ENCODE results near the gene PLA2R1.
"Not testable (repeated sequence)": the region's sequence is repeated elsewhere in the genome, so short reads cannot be mapped to it uniquely, and the experiment has no call there.

The PLA2R1 gene

DNA sequence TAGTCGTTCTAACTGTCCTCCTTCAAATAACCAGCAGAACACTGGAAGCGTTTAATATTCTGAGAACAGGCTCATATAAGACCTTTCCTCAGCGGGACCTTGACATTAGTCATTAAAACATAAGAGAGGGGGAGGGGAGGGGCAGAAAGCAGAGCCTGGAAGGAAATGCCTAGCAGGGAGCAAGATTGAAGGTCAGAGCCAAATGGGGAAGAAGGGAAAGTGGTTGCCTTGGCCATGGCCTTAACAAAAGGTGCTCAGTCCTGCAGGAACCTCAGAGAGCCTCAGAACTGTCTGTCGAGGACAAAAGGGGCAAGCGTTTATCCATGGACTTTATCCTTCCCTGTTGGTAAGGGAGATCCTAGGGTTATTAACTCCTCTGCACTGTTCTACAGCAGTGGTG, 856 bp upstream of the PLA2R1 start:
- DNase-seq = no peak

- no peak for DNase-seq
These were observed 497 bp downstream of the PLA2R1 start for GRCh38 chr2:160061944-160062291.

DNA sequence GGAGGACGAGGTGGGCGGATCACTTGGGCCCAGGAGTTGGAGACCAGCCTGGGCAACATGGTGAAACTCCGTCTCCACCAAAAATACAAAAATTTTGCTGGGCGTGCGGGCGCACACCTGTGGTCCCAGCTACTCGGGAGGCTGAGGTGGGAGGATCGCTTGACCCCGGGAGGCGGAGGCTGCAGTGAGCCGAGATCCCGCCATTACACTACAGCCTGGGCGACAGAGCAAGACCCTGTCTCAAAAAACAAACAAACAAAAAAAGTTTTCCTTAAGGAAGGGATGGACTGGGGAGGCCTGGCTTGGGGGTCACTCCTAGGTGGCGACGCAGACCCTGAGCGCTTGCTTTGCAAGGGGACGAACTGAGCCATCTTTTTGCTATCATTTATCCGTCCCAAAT, 882 bp downstream of the PLA2R1 start:
- no peak for DNase-seq

GRCh38 chr2:160060297-160060696, 2.1 kb downstream of the PLA2R1 start:
- no peak for DNase-seq

GRCh38 chr2:160057356-160057755, 5.1 kb downstream of the PLA2R1 start:
- no peak for DNase-seq

DNA sequence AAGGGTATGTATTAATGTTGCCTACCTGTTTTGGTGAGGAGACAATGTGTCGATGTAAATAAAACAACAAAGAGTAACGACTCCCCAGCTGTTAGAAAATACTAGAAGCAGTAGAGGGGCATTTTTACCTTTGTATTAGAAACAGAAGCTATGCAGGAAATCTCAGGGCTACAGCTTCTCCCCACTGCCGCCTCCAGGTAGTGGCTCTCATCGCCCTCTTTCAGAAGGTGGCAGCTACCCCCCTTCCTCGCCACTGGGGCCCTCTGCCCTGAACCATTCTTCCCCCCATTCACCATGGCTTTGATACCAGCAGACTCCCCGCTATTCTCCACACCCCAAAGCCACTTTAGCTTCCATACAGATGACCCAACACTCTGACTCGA, 6.7 kb downstream of the PLA2R1 start:
- no peak for DNase-seq

GRCh38 chr2:160054984-160055725, 7.3 kb downstream of the PLA2R1 start:
- no peak for DNase-seq

DNA sequence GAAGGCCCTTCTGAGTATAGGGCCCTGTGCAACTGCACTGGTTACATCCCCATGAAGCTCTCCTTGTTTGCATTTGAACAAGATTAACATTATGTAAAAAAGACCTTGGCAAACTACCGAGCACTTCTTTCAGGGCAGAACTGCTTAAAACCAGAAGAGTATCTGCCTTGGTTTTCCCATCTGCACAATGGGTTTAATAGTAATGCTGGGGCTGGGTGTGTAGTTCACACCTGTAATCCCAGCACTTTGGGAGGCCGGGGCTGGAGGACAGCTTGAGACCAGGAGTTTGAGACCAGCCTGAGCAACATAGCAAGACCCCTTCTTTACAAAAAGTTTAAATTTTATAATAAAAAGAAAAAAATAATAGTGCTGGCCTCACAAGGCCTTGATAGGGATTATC, 8.5 kb downstream of the PLA2R1 start:
- no peak for DNase-seq

DNA sequence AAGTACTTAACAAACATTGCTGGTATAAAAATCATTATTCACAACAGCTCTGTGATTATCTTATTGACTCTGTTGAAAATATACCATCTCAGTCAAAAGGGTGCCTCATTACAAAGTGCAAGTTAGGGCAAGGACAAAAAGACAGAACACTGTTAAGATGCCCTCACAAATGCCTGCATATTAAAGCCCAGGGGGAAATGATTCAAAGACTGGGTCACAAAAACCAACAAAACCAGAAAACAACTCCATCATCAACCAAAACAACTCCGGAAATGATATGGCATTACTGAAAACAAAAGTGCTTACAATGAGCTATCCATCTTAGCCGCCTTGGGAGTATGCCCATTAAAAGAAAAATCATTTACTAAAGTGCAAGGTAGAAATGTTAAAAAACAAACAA, 9.9 kb downstream of the PLA2R1 start:
- no peak for DNase-seq

DNA sequence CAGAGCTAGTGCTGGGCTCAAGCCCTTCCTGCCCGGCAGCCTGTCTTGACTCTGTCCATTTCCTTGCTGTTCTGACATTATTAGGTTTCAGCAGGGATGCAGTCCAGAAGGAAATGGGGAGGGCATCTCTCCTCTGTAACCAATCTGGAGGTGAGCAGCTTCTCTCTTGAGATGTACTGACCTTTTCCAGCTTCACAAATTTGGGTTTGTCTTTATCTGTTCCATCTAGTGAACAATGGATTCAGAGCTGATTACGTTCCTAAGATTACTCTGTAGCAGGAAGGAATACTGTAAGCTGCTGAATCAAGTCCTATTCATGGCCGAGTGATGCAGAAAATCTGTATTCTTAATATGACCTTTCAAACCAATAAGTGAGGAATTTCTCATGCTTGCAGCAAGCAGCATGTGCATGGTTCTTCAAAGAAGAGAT, 11.0 kb downstream of the PLA2R1 start:
- DNase-seq = no peak

DNA sequence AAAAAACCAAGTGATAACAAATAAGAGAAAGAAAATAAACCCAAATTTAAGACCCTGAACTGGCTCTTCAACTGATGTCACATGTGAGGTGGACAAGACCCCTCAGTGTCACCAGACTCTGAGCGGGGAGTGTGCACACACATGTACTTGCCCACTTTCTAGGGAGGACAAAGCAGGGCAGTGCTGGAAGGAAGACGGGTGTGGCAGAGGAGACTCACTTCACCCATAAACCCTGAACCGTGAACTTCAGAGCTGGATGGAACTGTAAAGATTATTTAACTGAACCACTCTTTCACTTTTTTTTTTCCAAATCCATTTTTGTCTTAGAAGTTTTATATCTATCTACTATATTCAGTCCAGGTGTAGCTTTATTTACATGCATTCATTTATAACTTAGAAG, 12.3 kb downstream of the PLA2R1 start:
- DNase-seq = no peak

DNA sequence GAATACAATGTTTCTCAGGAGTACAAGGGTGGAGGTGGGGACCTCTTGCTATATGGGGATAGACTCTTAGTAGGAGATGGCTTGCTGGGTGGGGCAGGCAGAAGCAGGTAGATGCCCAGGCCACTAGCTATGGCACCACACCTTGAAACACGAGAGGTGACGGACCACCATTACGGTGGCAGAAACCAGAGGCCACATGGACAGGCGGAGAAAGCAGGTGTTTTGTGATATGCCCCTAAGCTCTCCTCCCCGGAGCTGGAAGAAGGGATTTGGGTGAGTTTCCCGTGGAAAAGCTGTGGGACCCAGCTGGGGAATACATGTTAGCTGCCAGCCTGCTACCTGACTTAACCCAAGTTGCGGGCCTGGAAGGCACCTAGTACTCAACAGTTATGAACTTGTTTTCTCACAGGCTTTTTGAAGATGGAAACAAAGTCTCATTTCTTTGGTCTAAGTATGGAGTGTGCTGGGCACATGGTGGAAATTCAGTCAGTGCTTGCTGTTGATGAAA, 16.7 kb downstream of the PLA2R1 start:
- DNase-seq = no peak

- no peak for DNase-seq
These were observed 17.7 kb downstream of the PLA2R1 start for GRCh38 chr2:160044728-160045127.

- no peak for DNase-seq
These were observed 19.1 kb downstream of the PLA2R1 start for GRCh38 chr2:160043265-160043664.

GRCh38 chr2:160042054-160042453, 20.4 kb downstream of the PLA2R1 start:
- DNase-seq = no peak

DNA sequence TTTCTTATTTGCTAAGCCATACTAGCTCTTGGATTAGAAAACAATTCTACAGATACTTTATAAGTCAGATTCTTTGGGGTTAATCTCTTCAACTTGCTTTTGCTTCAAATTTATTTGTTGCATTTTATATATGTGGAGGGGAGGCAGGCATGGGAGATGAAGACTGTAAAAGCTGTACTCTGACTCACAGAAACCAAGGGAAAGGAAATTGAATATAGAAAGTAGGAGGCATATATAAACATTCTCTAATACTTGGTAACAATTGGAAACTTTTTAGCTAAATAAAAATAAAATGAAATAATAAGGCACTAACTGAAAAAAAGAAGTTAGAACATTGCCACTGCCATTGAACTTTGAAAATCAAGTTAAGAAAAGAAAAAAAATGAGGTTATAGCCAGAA, 21.3 kb downstream of the PLA2R1 start:
- DNase-seq = no peak

- DNase-seq = no peak
These were observed 23.1 kb downstream of the PLA2R1 start for GRCh38 chr2:160039166-160039903.

DNA sequence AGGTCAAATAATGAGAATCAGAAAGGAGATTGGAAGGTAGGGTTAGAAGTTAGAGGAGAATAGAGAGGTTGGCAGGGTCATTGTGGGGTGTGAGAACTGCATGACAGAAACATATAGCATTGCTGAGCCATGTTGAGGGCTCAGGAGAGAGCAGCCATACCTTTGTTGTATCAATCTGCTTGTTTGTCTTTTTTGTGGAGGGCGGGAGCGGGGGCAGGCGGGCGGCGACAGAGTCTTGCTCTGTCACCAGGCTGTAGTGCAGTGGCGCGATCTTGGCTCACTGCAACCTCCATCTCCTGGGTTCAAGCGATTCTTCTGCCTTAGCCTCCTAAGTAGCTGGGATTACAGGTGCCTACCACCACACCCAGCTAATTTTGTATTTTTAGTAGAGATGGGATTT, 23.8 kb downstream of the PLA2R1 start:
- DNase-seq = not testable (repeated sequence)

DNA sequence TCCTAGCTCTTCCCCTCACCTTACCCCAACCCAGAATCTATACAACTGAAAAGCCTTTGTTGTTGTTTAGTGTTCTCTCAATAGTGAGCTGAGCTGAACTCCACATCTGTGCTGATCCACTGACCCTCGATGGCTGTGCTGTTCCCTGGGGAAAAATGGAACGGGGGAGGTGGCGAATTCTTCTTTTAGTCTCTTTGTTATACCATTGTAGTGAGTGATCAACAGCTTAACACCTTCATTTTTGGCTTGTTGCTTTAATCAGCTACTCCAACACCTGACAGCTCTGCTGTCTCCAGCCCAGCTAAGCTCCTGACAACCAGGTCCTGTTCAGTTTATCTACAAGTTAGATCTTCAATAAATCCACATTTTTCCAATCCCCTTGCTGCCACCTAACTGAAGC, 25.7 kb downstream of the PLA2R1 start:
- DNase-seq = no peak

- DNase-seq = no peak
These were observed 27.3 kb downstream of the PLA2R1 start for GRCh38 chr2:160035125-160035524.

- DNase-seq = no peak
These were observed 28.0 kb downstream of the PLA2R1 start for GRCh38 chr2:160034396-160034795.

- DNase-seq = no peak
These were observed 28.6 kb downstream of the PLA2R1 start for GRCh38 chr2:160033732-160034392.

DNA sequence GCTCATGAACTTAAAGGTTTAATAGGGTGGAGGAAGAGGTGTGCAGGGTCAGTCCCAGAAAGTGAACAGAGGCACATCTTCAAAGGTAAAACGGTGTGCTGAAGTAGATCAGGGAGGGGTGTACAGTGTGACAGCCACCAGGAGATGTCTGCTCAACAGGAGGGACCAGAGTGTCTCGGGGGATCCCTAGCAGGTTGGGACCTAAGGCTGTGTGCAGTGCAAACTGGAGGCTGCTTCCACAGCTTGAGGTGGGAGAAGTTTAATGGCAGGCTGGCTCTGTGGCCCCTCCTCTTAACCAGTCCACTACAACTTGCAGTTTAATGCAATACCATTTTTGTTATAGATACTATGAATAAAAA, 33.2 kb downstream of the PLA2R1 start:
- no peak for DNase-seq
